ENCODE results near the gene SMG9.

Gene SMG9

GRCh38 chr19:43798026-43798545 is 43.3 kb upstream of the SMG9 start:
- no peak for TF ChIP-seq CTCF (IDR thresholded peaks at IDR 0.05; ENCODE audit: control extremely low read depth, extremely low read depth, low read depth, missing control alignments)
- POLR2A ChIA-PET, result no interaction called here
- DNase-seq (ENCODE audit: extremely low spot score), result no peak
- CTCF ChIA-PET, result no interaction called here

- TF ChIP-seq CTCF (IDR thresholded peaks at IDR 0.05; ENCODE audit: control extremely low read depth, extremely low read depth, low read depth, missing control alignments), result no peak
- POLR2A ChIA-PET, result no interaction called here
- CTCF ChIA-PET, result interaction anchor here (0.8 to 5.1 kb wide), 6 partner anchors 9 to 365 kb away, joined by 3 to 24 read pairs (median 6); partner anchors contain the start of gene KCNN4
- DNase-seq (ENCODE audit: extremely low spot score), result no peak
These were observed 42.8 kb upstream of the SMG9 start for GRCh38 chr19:43797556-43797955.

GRCh38 chr19:43797118-43797517 is 42.4 kb upstream of the SMG9 start:
- TF ChIP-seq CTCF (IDR thresholded peaks at IDR 0.05; ENCODE audit: control extremely low read depth, extremely low read depth, low read depth, missing control alignments), result no peak
- no peak for DNase-seq (ENCODE audit: extremely low spot score)
- ChIA-PET CTCF (interaction anchor here (0.8 to 5.1 kb wide), 7 partner anchors 10 to 365 kb away, joined by 3 to 24 read pairs (median 4); partner anchors contain the start of gene KCNN4), POLR2A (no interaction called here)

GRCh38 chr19:43790587-43790986 is 35.8 kb upstream of the SMG9 start:
- CTCF ChIA-PET, result interaction anchor here (0.6 to 4.2 kb wide), 5 partner anchors 19 to 235 kb away, joined by 3 to 19 read pairs (median 4); no protein-coding TSS in a partner anchor

GRCh38 chr19:43789029-43789428 is 34.3 kb upstream of the SMG9 start:
- no peak for DNase-seq (ENCODE audit: extremely low spot score)
- TF ChIP-seq CTCF (IDR thresholded peaks at IDR 0.05; ENCODE audit: control extremely low read depth, extremely low read depth, low read depth, missing control alignments), result no peak
- ChIA-PET CTCF (interaction anchor here (1.1 to 4.2 kb wide), 4 partner anchors 21 to 270 kb away, joined by 3 to 19 read pairs (median 6); no protein-coding TSS in a partner anchor), POLR2A (no interaction called here)

More at GRCh38 chr19:43790587-43790986, 35.8 kb upstream of the SMG9 start:
- TF ChIP-seq CTCF (IDR thresholded peaks at IDR 0.05; ENCODE audit: control extremely low read depth, extremely low read depth, low read depth, missing control alignments), result no peak
- POLR2A ChIA-PET, result no interaction called here
- DNase-seq (ENCODE audit: extremely low spot score), result no peak

GRCh38 chr19:43786665-43787064 is 31.9 kb upstream of the SMG9 start:
- no peak for DNase-seq (ENCODE audit: extremely low spot score)
- ChIA-PET CTCF (interaction anchor here (1.0 to 4.8 kb wide), 7 partner anchors 19 to 118 kb away, joined by 3 to 40 read pairs (median 6); no protein-coding TSS in a partner anchor), POLR2A (interaction anchor here (0.9 kb wide), 1 partner anchor 118 kb away, joined by 5 read pairs; no protein-coding TSS in a partner anchor)
- no peak for TF ChIP-seq CTCF (IDR thresholded peaks at IDR 0.05; ENCODE audit: control extremely low read depth, extremely low read depth, low read depth, missing control alignments)
